Esophagus (tissue), 2 donors: ENCODE results near the gene CCDC185. TPM values are rescaled to one million over a fixed set of nuclear protein-coding genes. Genes with fewer than 3 reads are reported as not detected.

ENCODE experiments used
- H3K27ac ChIP-seq, 2 donors: one replicate each; pipeline ENCODE4 v1.5.1; 2013; ENCODE audit warnings: low read depth in 2 of 2, mild to moderate bottlenecking in 2 of 2, inconsistent platforms in 1 of 2, low read length in 1 of 2, moderate library complexity in 1 of 2
- H3K27me3 ChIP-seq, 2 donors: one replicate each; pipeline ENCODE4 v1.6.1; 2013; ENCODE audit warnings: low read length in 2 of 2, control low read depth in 1 of 2, mild to moderate bottlenecking in 1 of 2; ENCODE audit not compliant: insufficient read depth in 2 of 2, control insufficient read depth in 1 of 2
- H3K36me3 ChIP-seq, 2 donors: one replicate each; pipeline ENCODE4 v1.6.1; 2013; ENCODE audit warnings: low read length in 1 of 2; ENCODE audit not compliant: control insufficient read depth in 2 of 2, insufficient read depth in 2 of 2
- H3K4me1 ChIP-seq, 2 donors: one replicate each; pipeline ENCODE4 v1.6.1; 2013; ENCODE audit warnings: low read length in 1 of 2; ENCODE audit not compliant: control insufficient read depth in 2 of 2, insufficient read depth in 2 of 2
- H3K4me3 ChIP-seq, 2 donors: one replicate each; pipeline ENCODE4 v1.5.1; 2013; ENCODE audit warnings: low read length in 2 of 2, mild to moderate bottlenecking in 2 of 2, low read depth in 1 of 2, moderate library complexity in 1 of 2
- H3K9me3 ChIP-seq, 2 donors: one replicate each; pipeline ENCODE4 v1.6.1; 2013; ENCODE audit warnings: mild to moderate bottlenecking in 2 of 2, low read depth in 1 of 2, low read length in 1 of 2, moderate library complexity in 1 of 2; ENCODE audit not compliant: control insufficient read depth in 2 of 2, insufficient read depth in 1 of 2
- WGBS, 2 donors: extraction: QIAGEN DNeasy Blood & Tissue Kit; methylation state at CpG; one replicate each; pipeline ENCODE4 v1.1.7; 2013; 5-methylcytosine and 5-hydroxymethylcytosine counted together
- polyA plus RNA-seq, 2 donors: library from polyadenylated mRNA; stranded (reverse); fragments of 200-250 nt; gene quantifications; one replicate each; pipeline ENCODE4 v1.2.3, GENCODE V29; 2013
- donor health status: healthy with polysubstance abuse.
- donor health status: Bipolar disorder and iron deficiency.

CCDC185 gene
- polyA plus RNA-seq, 2 donors: 0.04 TPM

DNA sequence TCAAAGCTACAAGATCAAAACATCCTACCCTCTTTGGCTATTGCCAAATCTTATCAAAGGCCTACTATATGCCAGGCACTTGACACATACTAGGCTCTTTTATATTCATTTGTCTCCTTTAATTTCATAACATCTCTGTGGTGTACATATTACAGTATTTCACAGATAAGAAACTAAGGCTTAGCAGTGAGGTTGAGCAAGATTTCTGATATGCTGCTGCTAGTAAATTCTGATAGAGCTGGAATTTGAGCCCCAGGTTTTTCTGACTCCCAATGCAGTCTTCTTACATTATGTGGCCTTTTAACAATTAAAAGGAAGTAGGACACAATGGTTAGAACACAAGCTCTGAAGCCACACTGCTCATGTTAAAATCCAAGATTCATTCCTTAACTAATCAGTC lies 16.8 kb downstream of the CCDC185 start:
- H3K4me1 ChIP-seq: no peaks in the 10 kb centered on the region
- H3K27me3 ChIP-seq: no peaks in the 10 kb centered on the region
- no peaks in the 10 kb centered on the region for H3K36me3 ChIP-seq
- H3K9me3 ChIP-seq: no peaks in the 10 kb centered on the region
- H3K27ac ChIP-seq: no peak overlapping the region
- H3K4me3 ChIP-seq: no peak overlapping the region

GRCh38 chr1:223411309-223411708 lies 18.1 kb downstream of the CCDC185 start:
- H3K4me1 ChIP-seq: no peaks in the 10 kb centered on the region
- no peak overlapping the region for H3K4me3 ChIP-seq
- H3K9me3 ChIP-seq: no peaks in the 10 kb centered on the region
- WGBS, 2 donors: 45 to 51% methylated on average over 2 of the region's 2 CpGs
- H3K36me3 ChIP-seq: no peaks in the 10 kb centered on the region
- no peak overlapping the region for H3K27ac ChIP-seq
- no peaks in the 10 kb centered on the region for H3K27me3 ChIP-seq

- H3K27ac ChIP-seq: no peak overlapping the region
- no peaks in the 10 kb centered on the region for H3K27me3 ChIP-seq
- H3K4me1 ChIP-seq: no peaks in the 10 kb centered on the region
- no peaks in the 10 kb centered on the region for H3K9me3 ChIP-seq
- no peak overlapping the region for H3K4me3 ChIP-seq
- H3K36me3 ChIP-seq: no peaks in the 10 kb centered on the region
Observed at GRCh38 chr1:223411710-223412109, 18.5 kb downstream of the CCDC185 start.

DNA sequence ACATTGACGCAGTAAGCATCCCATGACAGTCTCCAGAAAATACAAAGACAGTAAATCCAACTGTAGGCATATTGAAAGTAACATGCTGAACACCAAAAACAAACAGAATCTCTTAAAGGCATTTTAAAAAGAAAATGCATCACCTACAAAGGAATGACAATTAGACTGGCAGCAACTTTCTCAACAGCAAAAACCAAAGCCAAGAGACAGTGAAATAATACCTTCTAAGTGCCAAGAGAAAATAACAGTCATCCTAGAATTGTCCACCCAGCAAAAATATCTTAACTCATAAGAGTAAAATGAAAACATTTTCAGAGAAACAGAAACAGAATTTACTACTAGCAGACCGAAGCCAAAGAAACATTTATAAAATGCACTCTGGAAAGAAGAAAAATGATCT lies 20.0 kb downstream of the CCDC185 start:
- Histone ChIP-seq H3K4me3 (no peak overlapping the region), H3K27me3 (no peaks in the 10 kb centered on the region), H3K4me1 (no peaks in the 10 kb centered on the region), H3K27ac (no peak overlapping the region), H3K9me3 (no peaks in the 10 kb centered on the region), H3K36me3 (no peaks in the 10 kb centered on the region)
- 74 to 79% methylated on average over 2 of the region's 2 CpGs for WGBS, 2 donors

GRCh38 chr1:223417444-223417843 lies 24.2 kb downstream of the CCDC185 start:
- Histone ChIP-seq H3K4me3 (no peak overlapping the region), H3K27me3 (no peaks in the 10 kb centered on the region), H3K9me3 (no peaks in the 10 kb centered on the region), H3K36me3 (no peaks in the 10 kb centered on the region), H3K4me1 (peaks cover 0 to 8% of the 10 kb centered on the region in 2 donors), H3K27ac (no peak overlapping the region)
- whole genome bisulfite sequencing, 2 donors: 49 to 51% methylated on average over 2 of the region's 2 CpGs

GRCh38 chr1:223417903-223418663 lies 24.9 kb downstream of the CCDC185 start:
- Histone ChIP-seq H3K4me1 (peaks cover 0 to 8% of the 10 kb centered on the region in 2 donors), H3K27me3 (no peaks in the 10 kb centered on the region), H3K36me3 (no peaks in the 10 kb centered on the region), H3K4me3 (no peak overlapping the region), H3K27ac (no peak overlapping the region), H3K9me3 (no peaks in the 10 kb centered on the region)
- 81% methylated on average over 7 of the region's 7 CpGs for WGBS, 2 donors

DNA sequence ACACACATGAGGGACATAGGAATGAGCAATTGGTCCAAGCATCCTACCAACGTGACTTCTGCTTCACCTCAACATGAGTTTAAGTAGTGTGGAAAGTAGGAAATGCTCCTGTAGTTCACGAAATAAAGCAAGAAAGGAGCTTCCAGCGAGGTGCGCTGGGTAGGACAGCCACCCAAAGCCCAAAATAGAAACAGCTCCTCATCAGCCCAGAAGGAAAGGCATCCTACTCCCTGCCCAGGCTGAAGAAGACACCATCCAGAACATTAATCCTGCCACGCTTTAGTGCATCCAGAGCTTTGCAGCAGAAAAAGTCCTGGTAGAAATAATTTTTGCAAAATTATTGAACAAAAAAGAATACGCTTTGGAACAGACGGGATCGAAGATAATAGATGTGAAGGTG lies 25.9 kb downstream of the CCDC185 start:
- Histone ChIP-seq H3K9me3 (no peaks in the 10 kb centered on the region), H3K4me1 (peaks cover 0 to 8% of the 10 kb centered on the region in 2 donors), H3K4me3 (no peak overlapping the region), H3K27ac (no peak overlapping the region), H3K27me3 (no peaks in the 10 kb centered on the region), H3K36me3 (no peaks in the 10 kb centered on the region)
- WGBS, 2 donors: 95 to 96% methylated on average over 8 of the region's 8 CpGs

DNA sequence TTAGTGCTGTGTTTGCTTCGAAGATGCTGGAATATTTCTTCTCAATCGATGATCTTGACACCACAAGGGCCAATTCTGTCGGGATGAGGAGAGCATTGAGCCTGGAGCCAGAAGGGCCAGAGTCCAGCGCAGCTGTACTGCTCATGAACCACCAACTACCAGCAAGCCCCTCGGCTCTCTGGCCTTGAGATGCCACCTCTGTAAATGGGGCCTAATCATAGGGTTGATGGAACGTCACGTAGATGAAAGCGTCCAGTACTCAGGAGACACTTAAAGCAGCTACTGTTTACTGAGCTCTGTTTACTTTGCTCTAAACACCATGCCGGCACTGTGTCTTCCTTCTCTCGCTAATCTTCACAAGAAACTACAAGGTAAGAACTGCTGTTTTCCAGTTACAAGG lies 26.3 kb downstream of the CCDC185 start:
- H3K27ac ChIP-seq: no peak overlapping the region
- peaks cover 0 to 8% of the 10 kb centered on the region in 2 donors for H3K4me1 ChIP-seq
- no peaks in the 10 kb centered on the region for H3K9me3 ChIP-seq
- 80 to 88% methylated on average over 10 of the region's 10 CpGs for WGBS, 2 donors
- no peaks in the 10 kb centered on the region for H3K27me3 ChIP-seq
- H3K4me3 ChIP-seq: no peak overlapping the region
- no peaks in the 10 kb centered on the region for H3K36me3 ChIP-seq

DNA sequence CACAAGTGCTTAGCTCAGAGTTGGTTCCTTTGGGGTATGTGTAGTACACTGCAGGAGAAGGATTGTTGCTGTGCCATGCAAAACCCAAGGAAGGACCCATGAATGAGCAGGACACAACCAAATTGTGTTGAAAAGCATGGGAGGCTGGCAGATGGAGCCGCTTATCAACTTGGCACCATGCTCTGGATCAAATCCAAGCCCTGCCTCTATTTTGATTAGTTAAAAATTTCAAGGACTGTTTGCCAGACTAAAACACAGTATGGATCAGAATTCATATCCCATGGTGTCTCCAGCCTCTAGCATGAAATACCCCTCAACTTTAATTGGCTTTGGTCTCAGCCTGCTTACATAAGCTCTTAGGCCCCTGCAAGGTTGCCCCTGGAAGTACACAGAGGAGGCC lies 27.8 kb downstream of the CCDC185 start:
- H3K36me3 ChIP-seq: no peaks in the 10 kb centered on the region
- no peak overlapping the region for H3K4me3 ChIP-seq
- H3K9me3 ChIP-seq: no peaks in the 10 kb centered on the region
- H3K4me1 ChIP-seq: peaks cover 0 to 11% of the 10 kb centered on the region in 2 donors
- 41 to 79% methylated on average over 1 of the region's 1 CpG for WGBS, 2 donors
- H3K27ac ChIP-seq: no peak overlapping the region
- no peaks in the 10 kb centered on the region for H3K27me3 ChIP-seq

DNA sequence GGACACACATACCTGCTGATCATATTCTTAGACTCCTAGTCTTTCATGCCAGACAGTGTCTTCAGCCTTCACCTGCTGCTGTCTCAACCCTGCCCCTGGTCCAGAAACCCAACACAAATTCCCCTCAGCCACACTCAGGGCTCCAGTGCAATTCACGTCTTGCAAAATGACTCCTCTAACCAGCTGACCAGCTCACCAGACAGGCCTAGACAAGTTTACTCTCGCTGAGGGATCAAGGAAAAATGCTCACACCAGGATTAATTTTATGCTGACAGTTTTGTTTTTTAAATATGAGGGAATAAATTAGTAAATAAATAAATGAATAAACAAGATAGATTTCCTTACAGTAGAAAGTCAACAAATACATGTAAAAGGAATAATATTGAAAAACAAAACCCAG lies 28.5 kb downstream of the CCDC185 start:
- Histone ChIP-seq H3K4me1 (peaks cover 0 to 16% of the 10 kb centered on the region in 2 donors), H3K27me3 (no peaks in the 10 kb centered on the region), H3K9me3 (no peaks in the 10 kb centered on the region), H3K36me3 (no peaks in the 10 kb centered on the region), H3K4me3 (no peak overlapping the region), H3K27ac (no peak overlapping the region)
- WGBS, 2 donors: 13 to 24% methylated on average over 2 of the region's 2 CpGs
